Natural killer cell (primary cell): ENCODE measurements around the gene ZNF532. TPM values are rescaled to one million over a fixed set of nuclear protein-coding genes. Genes with fewer than 3 reads are reported as not detected.

ENCODE experiments used
- ATAC-seq, 3 donors: fragments of 150-1000 bp in 2 of 3; fragments of 200-7000 bp in 1 of 3; cut with Tn5 transposase; 1 replicate in 1 of 3; 2 replicates in 2 of 3; pipeline ENCODE4 v1.10.0; 2021; ENCODE audit warnings: mild to moderate bottlenecking in 2 of 3, moderate library complexity in 2 of 3
- DNase-seq, 2 donors: peaks; one replicate each; pipeline versions ENCODE4 v3.0.0 to v3.0.0-alpha.2; 2013 to 2021; ENCODE audit warnings: mixed read lengths in 1 of 2
- H3K27ac ChIP-seq: one replicate; pipeline ENCODE4 v1.5.1; 2013; ENCODE audit warnings: mild to moderate bottlenecking, low read length
- H3K27me3 ChIP-seq: one replicate; pipeline ENCODE4 v1.6.1; 2013; ENCODE audit warnings: low read length; ENCODE audit not compliant: control insufficient read depth, insufficient read depth
- H3K36me3 ChIP-seq: one replicate; pipeline ENCODE4 v1.6.1; 2013; ENCODE audit warnings: low read length; ENCODE audit not compliant: control insufficient read depth, insufficient read depth
- H3K4me1 ChIP-seq: one replicate; pipeline ENCODE4 v1.6.1; 2013; ENCODE audit warnings: low read length; ENCODE audit not compliant: control insufficient read depth, insufficient read depth
- H3K4me3 ChIP-seq: one replicate; pipeline ENCODE4 v1.5.1; 2013; ENCODE audit warnings: low read length
- H3K9me3 ChIP-seq: one replicate; pipeline ENCODE4 v1.6.1; 2013; ENCODE audit warnings: low read length; ENCODE audit not compliant: control insufficient read depth, insufficient read depth
- H3K27ac Mint-ChIP-seq, 2 donors: one replicate each; pipeline ENCODE4 v1.8.0; 2022; ENCODE audit warnings: mild to moderate bottlenecking in 2 of 2, mixed read lengths in 2 of 2, moderate library complexity in 1 of 2
- H3K27me3 Mint-ChIP-seq, 2 donors: one replicate each; pipeline ENCODE4 v1.8.0; 2022; ENCODE audit warnings: low read depth in 2 of 2, mixed read lengths in 2 of 2
- H3K36me3 Mint-ChIP-seq: one replicate; pipeline ENCODE4 v1.8.0; 2022; ENCODE audit warnings: mixed read lengths
- H3K4me1 Mint-ChIP-seq, 2 donors: one replicate each; pipeline ENCODE4 v1.8.0; 2022; ENCODE audit warnings: mixed read lengths in 2 of 2
- H3K4me3 Mint-ChIP-seq: one replicate; pipeline ENCODE4 v1.8.0; 2022; ENCODE audit warnings: mild to moderate bottlenecking, moderate library complexity, mixed read lengths
- H3K9me3 Mint-ChIP-seq, 2 donors: one replicate each; pipeline ENCODE4 v1.8.0; 2022; ENCODE audit warnings: mixed read lengths in 2 of 2
- WGBS: methylation state at CpG from one replicate; pipeline ENCODE4 v1.1.7; 2013; ENCODE audit warnings: missing lambda C conversion rate; ENCODE audit not compliant: insufficient coverage; 5-methylcytosine and 5-hydroxymethylcytosine counted together
- intact Hi-C: fragments of 100-400 bp; cut with micrococcal nuclease; formaldehyde crosslinking; loops from one replicate; pipeline ENCODE4 v1.14.2; 2022
- total RNA-seq, 4 donors: library from RNA; stranded (reverse); fragments of 120-200 nt in 1 of 4; gene quantifications; one replicate each; pipeline versions ENCODE4 v1.2.3 to v1.2.4, GENCODE V29; 2013 to 2022
- TF ChIP-seq, protein P1 (sequence below): fragments of 200-600 bp; IDR thresholded peaks from one replicate; pipeline ENCODE4 v1.8.0; 2022; ENCODE audit warnings: antibody characterized with exemption

Gene ZNF532
- total RNA-seq, 3 donors from 2014 or later (not counting 1 experiment from before 2014, with no cell fraction given): 4.8 to 28.5 (median 6.1) TPM

- H3K36me3 Mint-ChIP-seq: no peaks in the 10 kb centered on the region
- ATAC-seq: no peak
- 88% methylated on average over 2 of the region's 5 CpGs for WGBS
- H3K27ac ChIP-seq: no peak overlapping the region
- TF ChIP-seq, protein P1, sequence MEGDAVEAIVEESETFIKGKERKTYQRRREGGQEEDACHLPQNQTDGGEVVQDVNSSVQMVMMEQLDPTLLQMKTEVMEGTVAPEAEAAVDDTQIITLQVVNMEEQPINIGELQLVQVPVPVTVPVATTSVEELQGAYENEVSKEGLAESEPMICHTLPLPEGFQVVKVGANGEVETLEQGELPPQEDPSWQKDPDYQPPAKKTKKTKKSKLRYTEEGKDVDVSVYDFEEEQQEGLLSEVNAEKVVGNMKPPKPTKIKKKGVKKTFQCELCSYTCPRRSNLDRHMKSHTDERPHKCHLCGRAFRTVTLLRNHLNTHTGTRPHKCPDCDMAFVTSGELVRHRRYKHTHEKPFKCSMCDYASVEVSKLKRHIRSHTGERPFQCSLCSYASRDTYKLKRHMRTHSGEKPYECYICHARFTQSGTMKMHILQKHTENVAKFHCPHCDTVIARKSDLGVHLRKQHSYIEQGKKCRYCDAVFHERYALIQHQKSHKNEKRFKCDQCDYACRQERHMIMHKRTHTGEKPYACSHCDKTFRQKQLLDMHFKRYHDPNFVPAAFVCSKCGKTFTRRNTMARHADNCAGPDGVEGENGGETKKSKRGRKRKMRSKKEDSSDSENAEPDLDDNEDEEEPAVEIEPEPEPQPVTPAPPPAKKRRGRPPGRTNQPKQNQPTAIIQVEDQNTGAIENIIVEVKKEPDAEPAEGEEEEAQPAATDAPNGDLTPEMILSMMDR: no peak
- peak overlapping the region; percentile 42 for H3K4me3 Mint-ChIP-seq
- no peaks in the 10 kb centered on the region for H3K36me3 ChIP-seq
- DNase-seq: no peak
- H3K4me1 Mint-ChIP-seq: peaks cover 5 to 12% of the 10 kb centered on the region in 2 donors
- no peak overlapping the region for H3K27ac Mint-ChIP-seq
- intact Hi-C loops: no loop called here
- no peak overlapping the region for H3K4me3 ChIP-seq
- H3K9me3 Mint-ChIP-seq: no peaks in the 10 kb centered on the region
- no peaks in the 10 kb centered on the region for H3K9me3 ChIP-seq
- H3K4me1 ChIP-seq: peaks cover 11% of the 10 kb centered on the region
- H3K27me3 ChIP-seq: peaks cover 3% of the 10 kb centered on the region
- peaks cover 31 to 48% of the 10 kb centered on the region in 2 donors for H3K27me3 Mint-ChIP-seq
These were observed 2.8 kb upstream of the ZNF532 start for GRCh38 chr18:58861861-58862301.

DNA sequence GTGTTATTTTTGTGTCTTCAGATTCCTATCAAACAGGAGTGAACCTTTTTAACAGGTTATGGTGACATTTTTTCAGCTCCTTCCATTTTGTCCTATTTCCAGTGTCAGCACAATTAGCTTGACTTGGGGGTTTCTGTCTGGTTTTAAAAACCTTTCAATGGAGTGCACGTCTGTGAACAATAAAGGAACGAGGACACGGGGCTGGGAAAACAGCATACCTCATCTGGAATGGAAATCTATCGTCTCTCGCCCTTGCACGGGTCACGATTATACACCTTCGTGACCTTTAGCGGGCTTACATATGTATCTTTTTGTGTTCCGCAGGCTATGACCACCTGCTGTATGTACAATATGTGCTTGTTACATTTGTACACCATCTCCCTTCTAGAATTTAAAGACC is 2.3 kb upstream of the ZNF532 start:
- Mint-ChIP-seq H3K9me3 (no peaks in the 10 kb centered on the region), H3K27ac (no peak overlapping the region), H3K36me3 (no peaks in the 10 kb centered on the region), H3K4me3 (peak overlapping the region; percentile 63), H3K4me1 (peaks cover 5 to 12% of the 10 kb centered on the region in 2 donors), H3K27me3 (peaks cover 35 to 48% of the 10 kb centered on the region in 2 donors)
- peak overlapping the region; percentile 70 for H3K27ac ChIP-seq
- no peaks in the 10 kb centered on the region for H3K9me3 ChIP-seq
- no peak for ATAC-seq
- H3K4me1 ChIP-seq: peaks cover 11% of the 10 kb centered on the region
- no peak for DNase-seq
- intact Hi-C loops: no loop called here
- peaks cover 3% of the 10 kb centered on the region for H3K27me3 ChIP-seq
- H3K36me3 ChIP-seq: no peaks in the 10 kb centered on the region
- TF ChIP-seq, protein P1: no peak
- WGBS: 97% methylated on average over 10 of the region's 10 CpGs
- H3K4me3 ChIP-seq: no peak overlapping the region

- H3K4me3 Mint-ChIP-seq: peak overlapping the region; percentile 68
- DNase-seq (peak in 1 of 2 donors; percentile 45), ATAC-seq (peak in 2 of 3 donors; percentile 35 to 49)
These were observed 1.7 kb upstream of the ZNF532 start for GRCh38 chr18:58862851-58863538.

More at GRCh38 chr18:58862851-58863538, 1.7 kb upstream of the ZNF532 start:
- H3K27ac Mint-ChIP-seq: no peak overlapping the region
- WGBS: 6% methylated on average over 51 of the region's 66 CpGs
- H3K27ac ChIP-seq: peak overlapping the region; percentile 70
- intact Hi-C loops: no loop called here
- H3K9me3 Mint-ChIP-seq: no peaks in the 10 kb centered on the region
- no peaks in the 10 kb centered on the region for H3K36me3 ChIP-seq
- peaks cover 5 to 12% of the 10 kb centered on the region in 2 donors for H3K4me1 Mint-ChIP-seq
- H3K27me3 ChIP-seq: peaks cover 3% of the 10 kb centered on the region
- peaks cover 39 to 55% of the 10 kb centered on the region in 2 donors for H3K27me3 Mint-ChIP-seq
- H3K36me3 Mint-ChIP-seq: no peaks in the 10 kb centered on the region
- H3K4me1 ChIP-seq: peaks cover 11% of the 10 kb centered on the region
- no peaks in the 10 kb centered on the region for H3K9me3 ChIP-seq
- peak overlapping the region; percentile 41 for H3K4me3 ChIP-seq
- TF ChIP-seq, protein P1: no peak
